Midbrain (tissue), 1 donor: Measurements from ENCODE around the gene IL11RA.

Experiments
- DNase-seq: peaks from one replicate; lab custom pipeline; 2025; lab: John Stamatoyannopoulos, UW

The IL11RA gene

GRCh38 chr9:34651876-34652601 lies at the start of gene IL11RA:
TSS of gene IL11RA (plus strand) at chr9:34652185. CDS start at chr9:34655218, 3,033 bp downstream.
- DNase-seq: peak; percentile 89

- peak; percentile 88 for DNase-seq
Observed at GRCh38 chr9:34603610-34604231, 48.3 kb upstream of the IL11RA start.

- DNase-seq: no peak
Observed at GRCh38 chr9:34606190-34606589, 45.8 kb upstream of the IL11RA start.

- no peak for DNase-seq
Observed at GRCh38 chr9:34606905-34607304, 45.1 kb upstream of the IL11RA start.

GRCh38 chr9:34607331-34607730 lies 44.7 kb upstream of the IL11RA start:
- no peak for DNase-seq

GRCh38 chr9:34610434-34611206 lies 41.4 kb upstream of the IL11RA start:
- no peak for DNase-seq

GRCh38 chr9:34611251-34611810 lies 40.7 kb upstream of the IL11RA start:
- no peak for DNase-seq

GRCh38 chr9:34611811-34612787 lies 39.9 kb upstream of the IL11RA start, which contains the start of gene RPP25L:
TSS of gene RPP25L (minus strand) at chr9:34612097. CDS start at chr9:34611296, 801 bp downstream.
- peak; percentile 89 for DNase-seq

- peak; percentile 89 for DNase-seq
Observed at GRCh38 chr9:34612788-34613390, 39.1 kb upstream of the IL11RA start.

- DNase-seq: no peak
Observed at GRCh38 chr9:34615132-34615531, 36.9 kb upstream of the IL11RA start.

GRCh38 chr9:34620061-34620994 lies 31.7 kb upstream of the IL11RA start, which contains the start of gene DCTN3:
TSS of gene DCTN3 (minus strand) at chr9:34620495. CDS start at chr9:34620464, 31 bp downstream.
- DNase-seq: peak; percentile 95

GRCh38 chr9:34623374-34624235 lies 28.4 kb upstream of the IL11RA start:
- no peak for DNase-seq

- no peak for DNase-seq
Observed at GRCh38 chr9:34624475-34625185, 27.4 kb upstream of the IL11RA start.

GRCh38 chr9:34625186-34625486 lies 26.8 kb upstream of the IL11RA start:
- no peak for DNase-seq

- no peak for DNase-seq
Observed at GRCh38 chr9:34627716-34628655, 24.0 kb upstream of the IL11RA start.

GRCh38 chr9:34628656-34629490 lies 23.1 kb upstream of the IL11RA start, which contains the start of gene ARID3C:
TSS of gene ARID3C (minus strand) at chr9:34629066. CDS start at chr9:34628014, 1,052 bp downstream.
- DNase-seq: no peak
